SK-N-SH (cell line): ENCODE measurements around the gene SNRNP27.

Source experiments
- ELF1 ChIP-seq: IDR thresholded peaks from 2 replicates; pipeline ENCODE4 v1.4.0; 2012
- EP300 ChIP-seq, 2 experiments: IDR thresholded peaks; 2 replicates each; pipeline versions ENCODE4 v1.4.0 to v1.6.1; 2012; ENCODE audit warnings: borderline replicate concordance in 1 of 2, low read depth in 1 of 2, low read length in 1 of 2
- EZH2phosphoT487 ChIP-seq: fragments of 200-600 bp; sonication (generic); IDR thresholded peaks from 2 replicates; pipeline ENCODE4 v1.6.1; 2017; ENCODE audit warnings: low read depth, mixed run types, mild to moderate bottlenecking, antibody characterized with exemption, moderate library complexity, borderline replicate concordance
- GABPA ChIP-seq: IDR thresholded peaks from 2 replicates; pipeline ENCODE4 v1.4.0; 2012; ENCODE audit warnings: low read depth, mild to moderate bottlenecking
- MEF2A ChIP-seq: IDR thresholded peaks from 2 replicates; pipeline ENCODE4 v1.4.0; 2012; ENCODE audit warnings: low read depth, borderline replicate concordance
- MXI1 ChIP-seq: IDR thresholded peaks from 2 replicates; pipeline ENCODE4 v1.6.1; 2012; ENCODE audit warnings: mild to moderate bottlenecking, low read depth, low read length, improper control_type of control experiment
- POLR2AphosphoS5 ChIP-seq: IDR thresholded peaks from 2 replicates; pipeline ENCODE4 v1.6.1; 2012; ENCODE audit warnings: low read depth, low read length
- RCOR1 ChIP-seq: fragments of 150-350 bp; IDR thresholded peaks from 2 replicates; pipeline ENCODE4 v1.6.1; 2017; ENCODE audit warnings: antibody characterized with exemption, low read length
- RXRA ChIP-seq: IDR thresholded peaks from 2 replicates; pipeline ENCODE4 v1.4.0; 2012; ENCODE audit warnings: low read depth, mild to moderate bottlenecking, borderline replicate concordance
- TEAD4 ChIP-seq: IDR thresholded peaks from 2 replicates; pipeline ENCODE4 v1.4.0; 2012; ENCODE audit warnings: mild to moderate bottlenecking, borderline replicate concordance; ENCODE audit not compliant: insufficient read depth
- TF ChIP-seq, protein P1 (sequence below): fragments of 200-600 bp; sonication (generic); IDR thresholded peaks from 2 replicates; pipeline ENCODE4 v1.6.1; 2017; ENCODE audit warnings: antibody characterized with exemption, mild to moderate bottlenecking, moderate library complexity
- TF ChIP-seq, protein P2 (sequence below): IDR thresholded peaks from 2 replicates; pipeline ENCODE4 v1.6.1; 2012; ENCODE audit warnings: mild to moderate bottlenecking, low read depth, low read length, moderate library complexity
- TF ChIP-seq, protein P3 (sequence below): IDR thresholded peaks from 2 replicates; pipeline ENCODE4; 2012
- TF ChIP-seq, protein P4 (sequence below): IDR thresholded peaks from 2 replicates; pipeline ENCODE4 v1.4.0; 2012; ENCODE audit warnings: low read depth

DNA sequence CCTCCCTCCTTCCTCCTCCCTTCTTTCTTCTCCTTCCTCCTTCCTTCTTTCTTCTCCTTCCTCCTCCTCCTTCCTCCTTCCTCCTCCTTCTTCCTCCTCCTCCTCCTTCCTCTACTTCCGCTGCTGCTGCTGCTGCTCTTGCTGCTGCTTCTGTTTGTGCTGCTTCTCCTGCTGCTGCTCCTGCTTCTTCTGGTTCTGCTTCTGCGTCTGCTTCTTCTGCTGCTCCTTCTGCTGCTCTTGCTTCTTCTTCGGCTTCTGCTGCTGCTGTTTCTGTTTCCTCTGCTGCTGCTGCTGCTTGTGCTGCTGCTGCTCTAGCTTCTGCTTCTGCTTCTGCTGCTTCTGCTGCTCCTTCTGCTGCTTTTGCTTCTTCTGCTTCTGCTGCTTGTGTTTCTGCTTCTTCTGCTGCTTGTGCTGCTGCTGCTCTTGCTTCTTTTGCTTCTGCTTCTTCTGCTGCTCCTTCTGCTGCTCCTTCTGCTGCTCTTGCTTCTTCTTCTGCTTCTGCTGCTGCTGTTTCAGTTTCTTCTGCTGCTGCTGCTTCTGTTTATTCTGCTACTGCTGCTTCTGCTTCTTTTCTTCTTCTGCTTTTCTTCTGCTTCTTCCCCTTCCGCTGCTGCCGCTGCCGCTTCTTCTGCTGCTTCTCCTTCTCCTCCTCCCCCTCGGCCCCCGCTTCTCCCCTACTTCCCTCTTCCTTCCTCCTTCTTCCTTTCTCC lies 8.6 kb downstream of the SNRNP27 start:
- TF ChIP-seq EP300 (IDR thresholded peaks at IDR 0.05; ENCODE audit: borderline replicate concordance in 1 of 2, low read depth in 1 of 2, low read length in 1 of 2) (no peak), RXRA (no peak), EZH2phosphoT487 (no peak), MXI1 (no peak), TEAD4 (no peak), POLR2AphosphoS5 (no peak), RCOR1 (no peak), ELF1 (no peak), GABPA (no peak), MEF2A (no peak)
- TF ChIP-seq, protein P1, sequence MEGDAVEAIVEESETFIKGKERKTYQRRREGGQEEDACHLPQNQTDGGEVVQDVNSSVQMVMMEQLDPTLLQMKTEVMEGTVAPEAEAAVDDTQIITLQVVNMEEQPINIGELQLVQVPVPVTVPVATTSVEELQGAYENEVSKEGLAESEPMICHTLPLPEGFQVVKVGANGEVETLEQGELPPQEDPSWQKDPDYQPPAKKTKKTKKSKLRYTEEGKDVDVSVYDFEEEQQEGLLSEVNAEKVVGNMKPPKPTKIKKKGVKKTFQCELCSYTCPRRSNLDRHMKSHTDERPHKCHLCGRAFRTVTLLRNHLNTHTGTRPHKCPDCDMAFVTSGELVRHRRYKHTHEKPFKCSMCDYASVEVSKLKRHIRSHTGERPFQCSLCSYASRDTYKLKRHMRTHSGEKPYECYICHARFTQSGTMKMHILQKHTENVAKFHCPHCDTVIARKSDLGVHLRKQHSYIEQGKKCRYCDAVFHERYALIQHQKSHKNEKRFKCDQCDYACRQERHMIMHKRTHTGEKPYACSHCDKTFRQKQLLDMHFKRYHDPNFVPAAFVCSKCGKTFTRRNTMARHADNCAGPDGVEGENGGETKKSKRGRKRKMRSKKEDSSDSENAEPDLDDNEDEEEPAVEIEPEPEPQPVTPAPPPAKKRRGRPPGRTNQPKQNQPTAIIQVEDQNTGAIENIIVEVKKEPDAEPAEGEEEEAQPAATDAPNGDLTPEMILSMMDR: no peak
- TF ChIP-seq, protein P2, sequence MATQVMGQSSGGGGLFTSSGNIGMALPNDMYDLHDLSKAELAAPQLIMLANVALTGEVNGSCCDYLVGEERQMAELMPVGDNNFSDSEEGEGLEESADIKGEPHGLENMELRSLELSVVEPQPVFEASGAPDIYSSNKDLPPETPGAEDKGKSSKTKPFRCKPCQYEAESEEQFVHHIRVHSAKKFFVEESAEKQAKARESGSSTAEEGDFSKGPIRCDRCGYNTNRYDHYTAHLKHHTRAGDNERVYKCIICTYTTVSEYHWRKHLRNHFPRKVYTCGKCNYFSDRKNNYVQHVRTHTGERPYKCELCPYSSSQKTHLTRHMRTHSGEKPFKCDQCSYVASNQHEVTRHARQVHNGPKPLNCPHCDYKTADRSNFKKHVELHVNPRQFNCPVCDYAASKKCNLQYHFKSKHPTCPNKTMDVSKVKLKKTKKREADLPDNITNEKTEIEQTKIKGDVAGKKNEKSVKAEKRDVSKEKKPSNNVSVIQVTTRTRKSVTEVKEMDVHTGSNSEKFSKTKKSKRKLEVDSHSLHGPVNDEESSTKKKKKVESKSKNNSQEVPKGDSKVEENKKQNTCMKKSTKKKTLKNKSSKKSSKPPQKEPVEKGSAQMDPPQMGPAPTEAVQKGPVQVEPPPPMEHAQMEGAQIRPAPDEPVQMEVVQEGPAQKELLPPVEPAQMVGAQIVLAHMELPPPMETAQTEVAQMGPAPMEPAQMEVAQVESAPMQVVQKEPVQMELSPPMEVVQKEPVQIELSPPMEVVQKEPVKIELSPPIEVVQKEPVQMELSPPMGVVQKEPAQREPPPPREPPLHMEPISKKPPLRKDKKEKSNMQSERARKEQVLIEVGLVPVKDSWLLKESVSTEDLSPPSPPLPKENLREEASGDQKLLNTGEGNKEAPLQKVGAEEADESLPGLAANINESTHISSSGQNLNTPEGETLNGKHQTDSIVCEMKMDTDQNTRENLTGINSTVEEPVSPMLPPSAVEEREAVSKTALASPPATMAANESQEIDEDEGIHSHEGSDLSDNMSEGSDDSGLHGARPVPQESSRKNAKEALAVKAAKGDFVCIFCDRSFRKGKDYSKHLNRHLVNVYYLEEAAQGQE: no peak
- TF ChIP-seq, protein P3, sequence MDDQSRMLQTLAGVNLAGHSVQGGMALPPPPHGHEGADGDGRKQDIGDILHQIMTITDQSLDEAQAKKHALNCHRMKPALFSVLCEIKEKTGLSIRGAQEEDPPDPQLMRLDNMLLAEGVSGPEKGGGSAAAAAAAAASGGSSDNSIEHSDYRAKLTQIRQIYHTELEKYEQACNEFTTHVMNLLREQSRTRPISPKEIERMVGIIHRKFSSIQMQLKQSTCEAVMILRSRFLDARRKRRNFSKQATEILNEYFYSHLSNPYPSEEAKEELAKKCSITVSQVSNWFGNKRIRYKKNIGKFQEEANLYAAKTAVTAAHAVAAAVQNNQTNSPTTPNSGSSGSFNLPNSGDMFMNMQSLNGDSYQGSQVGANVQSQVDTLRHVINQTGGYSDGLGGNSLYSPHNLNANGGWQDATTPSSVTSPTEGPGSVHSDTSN: no peak
- TF ChIP-seq, protein P4, sequence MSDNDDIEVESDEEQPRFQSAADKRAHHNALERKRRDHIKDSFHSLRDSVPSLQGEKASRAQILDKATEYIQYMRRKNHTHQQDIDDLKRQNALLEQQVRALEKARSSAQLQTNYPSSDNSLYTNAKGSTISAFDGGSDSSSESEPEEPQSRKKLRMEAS: no peak
